K562 (cell line): ENCODE data around the gene SOAT2. TPM values are rescaled to one million over a fixed set of nuclear protein-coding genes. Genes with fewer than 3 reads are reported as not detected.

Experiments
- CCNT2 ChIP-seq: IDR thresholded peaks from 2 replicates; pipeline ENCODE4 v1.6.1; 2011; ENCODE audit warnings: borderline replicate concordance, low read depth, mild to moderate bottlenecking, moderate library complexity, mixed read lengths, low read length; ENCODE audit not compliant: insufficient read length; ENCODE audit errors: extremely low read depth
- COPS2 ChIP-seq: fragments of 450-650 bp; conservative IDR thresholded peaks from 2 replicates; pipeline ENCODE4 v1.6.1; 2016; ENCODE audit warnings: mild to moderate bottlenecking, moderate library complexity
- EP400 ChIP-seq: fragments of 450-650 bp; IDR thresholded peaks from 2 replicates; pipeline ENCODE4 v1.6.1; 2017; ENCODE audit warnings: antibody characterized with exemption, mild to moderate bottlenecking, moderate library complexity
- ETS2 ChIP-seq: IDR thresholded peaks from 2 replicates; pipeline ENCODE4 v1.6.1; 2016; ENCODE audit warnings: borderline replicate concordance, missing genetic modification characterization, mild to moderate bottlenecking, moderate library complexity, missing compliant biosample characterization; ENCODE audit not compliant: poor library complexity, severe bottlenecking
- ETV5 ChIP-seq: sonication (generic); formaldehyde crosslinking; IDR thresholded peaks from 2 replicates; pipeline ENCODE4 v1.4.0; 2020; ENCODE audit warnings: low read depth, mild to moderate bottlenecking, missing genetic modification reagents
- ETV6 ChIP-seq, 3 experiments: fragments of 150-350 bp in 1 of 3; sonication (generic) in 1 of 3; formaldehyde crosslinking in 1 of 3; IDR thresholded peaks; 2 replicates each; pipeline versions ENCODE4 v1.6.1 to v1.8.0; 2014 to 2022; ENCODE audit warnings: borderline replicate concordance in 2 of 3, low read depth in 2 of 3, antibody characterized with exemption in 1 of 3, low read length in 1 of 3, mild to moderate bottlenecking in 1 of 3, missing genetic modification reagents in 1 of 3
- FOXM1 ChIP-seq, 2 experiments: fragments of 450-650 bp in 1 of 2; sonication (generic) in 1 of 2; formaldehyde crosslinking in 1 of 2; IDR thresholded peaks; 2 replicates each; pipeline versions ENCODE4 v1.6.1 to v1.9.0; 2017 to 2022; ENCODE audit warnings: low read depth in 2 of 2, mild to moderate bottlenecking in 2 of 2, missing genetic modification reagents in 1 of 2, moderate library complexity in 1 of 2
- GABPB1 ChIP-seq: sonication (generic); formaldehyde crosslinking; IDR thresholded peaks from 2 replicates; pipeline ENCODE4 v1.8.0; 2022; ENCODE audit warnings: mild to moderate bottlenecking, missing genetic modification reagents
- HMGN3 ChIP-seq: IDR thresholded peaks from 2 replicates; pipeline ENCODE4 v1.6.1; 2011; ENCODE audit warnings: borderline replicate concordance, low read depth, mild to moderate bottlenecking, mixed read lengths, low read length; ENCODE audit not compliant: insufficient read length; ENCODE audit errors: extremely low read depth
- JUNB ChIP-seq: fragments of 450-650 bp; formaldehyde crosslinking; conservative IDR thresholded peaks from 2 replicates; pipeline ENCODE4 v1.4.0; 2020; ENCODE audit warnings: mild to moderate bottlenecking
- MTA2 ChIP-seq: fragments of 450-650 bp; IDR thresholded peaks from 2 replicates; pipeline ENCODE4 v1.6.1; 2016; ENCODE audit warnings: low read depth
- NFIC ChIP-seq: fragments of 450-650 bp; IDR thresholded peaks from 2 replicates; pipeline ENCODE4 v1.6.1; 2017; ENCODE audit warnings: mild to moderate bottlenecking, inconsistent platforms
- PRPF4 ChIP-seq: fragments of 200-400 bp; formaldehyde crosslinking; IDR thresholded peaks from one replicate; pipeline ENCODE4 v1.6.1; 2017; ENCODE audit warnings: low read length, low read depth, mild to moderate bottlenecking; ENCODE audit not compliant: insufficient read depth, poor library complexity, severe bottlenecking
- RBM39 ChIP-seq: fragments of 200-400 bp; formaldehyde crosslinking; optimal IDR thresholded peaks from 2 replicates; pipeline ENCODE3; 2018; ENCODE audit warnings: low read depth, low read length
- RFX7 ChIP-seq: fragments of 250-450 bp; sonication (Bioruptor Pico); IDR thresholded peaks from 2 replicates; pipeline ENCODE4 v1.5.1; 2021; ENCODE audit warnings: mild to moderate bottlenecking
- SETDB1 ChIP-seq: IDR thresholded peaks from one replicate; pipeline ENCODE4 v1.6.1; 2012; ENCODE audit warnings: low read length, control low read depth, inconsistent platforms
- SRF ChIP-seq, 2 experiments: fragments of 250-450, 450-650 bp in 1 of 2; sonication (Bioruptor Pico) in 1 of 2; sonication (generic) in 1 of 2; formaldehyde crosslinking; IDR thresholded peaks; 2 replicates each; pipeline versions ENCODE4 v1.5.0 to v1.5.1; 2020 to 2022; ENCODE audit warnings: mild to moderate bottlenecking in 1 of 2, missing genetic modification reagents in 1 of 2
- TBL1XR1 ChIP-seq, 2 experiments: IDR thresholded peaks; 2 replicates each; pipeline ENCODE4 v1.6.1; 2012; ENCODE audit warnings: improper control_type of control experiment in 2 of 2, low read length in 2 of 2, mild to moderate bottlenecking in 1 of 2
- TGIF2 ChIP-seq: sonication (generic); formaldehyde crosslinking; IDR thresholded peaks from 2 replicates; pipeline ENCODE4 v1.8.1; 2022; ENCODE audit warnings: mild to moderate bottlenecking, missing genetic modification reagents, moderate library complexity
- ZC3H8 ChIP-seq: fragments of 450-650 bp; IDR thresholded peaks from 2 replicates; pipeline ENCODE4 v1.6.1; 2017
- ZNF408 ChIP-seq: fragments of 250-450 bp; sonication (Bioruptor Pico); IDR thresholded peaks from 2 replicates; pipeline ENCODE4 v1.4.0; 2020; ENCODE audit warnings: low read depth, mild to moderate bottlenecking, moderate library complexity
- ZNF444 ChIP-seq: fragments of 250-450 bp; sonication (Bioruptor Pico); IDR thresholded peaks from 2 replicates; pipeline ENCODE4 v1.4.0; 2020; ENCODE audit warnings: mild to moderate bottlenecking, moderate library complexity
- ZNF584 ChIP-seq: fragments of 200-800 bp; sonication (Bioruptor generic); IDR thresholded peaks from 2 replicates; pipeline ENCODE4 v1.6.1; 2016; ENCODE audit warnings: low read depth, mild to moderate bottlenecking, missing genetic modification characterization, missing compliant biosample characterization
- ZNF707 ChIP-seq: fragments of 250-450 bp; sonication (Bioruptor Pico); conservative IDR thresholded peaks from 2 replicates; pipeline ENCODE4 v1.8.0; 2022; ENCODE audit warnings: inconsistent platforms, mild to moderate bottlenecking, moderate library complexity
- ZSCAN32 ChIP-seq: fragments of 450-650 bp; formaldehyde crosslinking; IDR thresholded peaks from 2 replicates; pipeline ENCODE4 v1.4.0; 2020; ENCODE audit warnings: mild to moderate bottlenecking, moderate library complexity
- polyA plus RNA-seq, 8 experiments: library from polyadenylated mRNA; depleted of rRNA in 4 of 8; stranded (reverse) in 5 of 8; unstranded in 3 of 8; fragments of >200 nt; fragmentation: Nextera tagmentation in 2 of 8; fragmentation: Illumina TruSeq in 1 of 8; extraction: Ambion mirVana in 2 of 8; extraction: Trizol in 1 of 8; gene quantifications; 2 replicates each; pipeline versions ENCODE4 v1.2.1 to v1.2.3, GENCODE V29; 2011 to 2014; ENCODE audit warnings: inconsistent platforms in 1 of 8, missing spikeins in 1 of 8
- total RNA-seq, 7 experiments: library from RNA; depleted of rRNA in 6 of 7; stranded (reverse); fragments of >200 nt in 6 of 7; fragmentation: Illumina TruSeq in 2 of 7; extraction: Trizol in 2 of 7; gene quantifications; 2 replicates each; pipeline versions ENCODE4 v1.2.1 to v1.2.3, GENCODE V29; 2011 to 2021; ENCODE audit warnings: low replicate concordance in 1 of 7
- TF ChIP-seq, protein P1 (sequence below), 3 experiments: IDR thresholded peaks in 2 of 3; conservative IDR thresholded peaks in 1 of 3; 2 replicates each; pipeline ENCODE4 v1.5.1; 2011 to 2012; ENCODE audit warnings: low read length in 3 of 3, mild to moderate bottlenecking in 3 of 3, control low read depth in 2 of 3, improper control_type of control experiment in 1 of 3, inconsistent platforms in 1 of 3, low read depth in 1 of 3, mixed read lengths in 1 of 3, moderate library complexity in 1 of 3; ENCODE audit not compliant: insufficient read depth in 2 of 3

Gene SOAT2
- total and polyA plus RNA-seq, 9 of the 15 experiments (the other 6 are each of a cell fraction or from before 2014, with no cell fraction given) = 0.04 TPM; not detected in 8

DNA sequence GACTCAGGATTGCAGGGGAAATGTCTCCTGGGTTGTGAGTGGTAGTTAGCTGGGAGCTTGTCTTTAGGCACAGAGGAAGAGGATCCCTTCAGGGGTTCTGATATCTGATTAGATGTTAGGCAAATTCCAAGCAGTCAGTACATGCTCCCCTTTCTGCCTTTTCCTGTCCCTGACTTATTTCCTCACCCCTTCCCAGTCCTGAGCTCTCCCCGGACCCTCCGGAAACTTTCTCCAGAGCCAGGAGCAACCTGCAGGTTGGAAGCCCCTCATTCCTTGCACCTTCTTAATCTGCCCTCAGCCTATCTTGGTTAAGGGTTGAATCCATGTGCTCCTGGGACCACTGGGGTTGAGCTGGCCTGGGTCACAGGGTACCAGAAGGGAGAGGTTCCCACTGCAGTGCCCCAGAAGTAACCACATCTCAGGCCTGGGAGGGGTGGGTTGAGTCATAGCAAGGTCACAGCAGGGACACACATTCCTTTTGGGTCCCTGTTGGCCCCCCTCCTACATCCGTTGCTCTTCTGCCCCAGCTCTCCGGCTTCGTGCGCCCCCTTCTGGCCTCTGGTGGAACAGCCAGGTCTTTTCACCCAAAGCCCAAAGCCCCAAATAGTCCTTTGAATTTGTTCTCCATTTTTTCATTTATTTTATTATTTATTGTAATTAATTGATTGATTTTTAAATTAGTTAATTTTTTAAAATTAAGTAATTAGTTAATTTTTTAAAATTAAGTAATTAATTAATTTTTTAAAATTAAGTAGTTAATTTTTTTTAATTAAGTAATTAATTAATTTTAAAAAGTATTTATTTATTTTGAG is 4.0 kb upstream of the SOAT2 start (continued):
- TF ChIP-seq, protein P1, sequence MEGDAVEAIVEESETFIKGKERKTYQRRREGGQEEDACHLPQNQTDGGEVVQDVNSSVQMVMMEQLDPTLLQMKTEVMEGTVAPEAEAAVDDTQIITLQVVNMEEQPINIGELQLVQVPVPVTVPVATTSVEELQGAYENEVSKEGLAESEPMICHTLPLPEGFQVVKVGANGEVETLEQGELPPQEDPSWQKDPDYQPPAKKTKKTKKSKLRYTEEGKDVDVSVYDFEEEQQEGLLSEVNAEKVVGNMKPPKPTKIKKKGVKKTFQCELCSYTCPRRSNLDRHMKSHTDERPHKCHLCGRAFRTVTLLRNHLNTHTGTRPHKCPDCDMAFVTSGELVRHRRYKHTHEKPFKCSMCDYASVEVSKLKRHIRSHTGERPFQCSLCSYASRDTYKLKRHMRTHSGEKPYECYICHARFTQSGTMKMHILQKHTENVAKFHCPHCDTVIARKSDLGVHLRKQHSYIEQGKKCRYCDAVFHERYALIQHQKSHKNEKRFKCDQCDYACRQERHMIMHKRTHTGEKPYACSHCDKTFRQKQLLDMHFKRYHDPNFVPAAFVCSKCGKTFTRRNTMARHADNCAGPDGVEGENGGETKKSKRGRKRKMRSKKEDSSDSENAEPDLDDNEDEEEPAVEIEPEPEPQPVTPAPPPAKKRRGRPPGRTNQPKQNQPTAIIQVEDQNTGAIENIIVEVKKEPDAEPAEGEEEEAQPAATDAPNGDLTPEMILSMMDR (IDR thresholded peaks at IDR 0.05 in 2 of 3, conservative IDR thresholded peaks at IDR 0.05 in 1 of 3; ENCODE audit: insufficient read depth in 2 of 3, low read depth in 1 of 3, low read length in 3 of 3) = peak; percentile 94 to 96 (median 94)
- TF ChIP-seq GABPB1 (CRISPR knock-in tag) = peak; percentile 47; the same call in 1 of the 2 replicates
- TF ChIP-seq COPS2 = no peak
- TF ChIP-seq HMGN3 = no peak
- TF ChIP-seq CCNT2 = peak; percentile 37
- no peak for TF ChIP-seq ZNF707 (CRISPR knock-in tag)
- TF ChIP-seq ETS2 (tag) = no peak
- TF ChIP-seq NFIC = 0 out of 2 replicates have a peak, but pooled peaks have one; percentile 17
- TF ChIP-seq ZNF408 = no peak
- no peak for TF ChIP-seq FOXM1 (IDR thresholded peaks at IDR 0.05; ENCODE audit: low read depth)
- TF ChIP-seq FOXM1 (CRISPR knock-in tag; IDR thresholded peaks at IDR 0.05; ENCODE audit: low read depth) = no peak
- TF ChIP-seq SRF (CRISPR knock-in tag; IDR thresholded peaks at IDR 0.05) = peak in 1 of 2 experiments; percentile 28; a peak in 1 of 4 replicates
- no peak for TF ChIP-seq ZC3H8
- no peak for TF ChIP-seq TBL1XR1 (IDR thresholded peaks at IDR 0.05; ENCODE audit: low read length in 2 of 2)
- no peak for TF ChIP-seq JUNB (CRISPR knock-in tag)
- TF ChIP-seq RBM39 = no peak
- TF ChIP-seq ZNF444 = no peak
- TF ChIP-seq ETV6 (IDR thresholded peaks at IDR 0.05; ENCODE audit: borderline replicate concordance in 1 of 2, low read depth in 2 of 2, low read length in 1 of 2) = peak in 1 of 2 experiments; percentile 65; a peak in 2 of 4 replicates
- no peak for TF ChIP-seq ETV6 (CRISPR knock-in tag; IDR thresholded peaks at IDR 0.05; ENCODE audit: borderline replicate concordance)
- TF ChIP-seq SETDB1 = no peak
- peak; percentile 93 for TF ChIP-seq ETV5 (CRISPR knock-in tag)
- TF ChIP-seq PRPF4 = no peak
- TF ChIP-seq RFX7 (CRISPR knock-in tag) = no peak
- no peak for TF ChIP-seq TGIF2
- TF ChIP-seq MTA2 = no peak; the same call in 1 of the 2 replicates
- peak; percentile 57 for TF ChIP-seq EP400
- TF ChIP-seq ZNF584 (CRISPR knock-in tag) = no peak
- no peak for TF ChIP-seq ZSCAN32 (CRISPR knock-in tag)
